LNCaP clone FGC (cell line): ENCODE results near the gene GBP7.

Experiments used
- DNase-seq: peaks from one replicate; pipeline ENCODE4 v3.0.0-alpha.2; 2011; ENCODE audit warnings: low read depth
- H3K4me3 ChIP-seq: 2 replicates; pipeline ENCODE4 v1.5.1; 2011; ENCODE audit warnings: mild to moderate bottlenecking, low read depth, low read length, control low read depth
- TF ChIP-seq, protein P1 (sequence below): IDR thresholded peaks from 2 replicates; pipeline ENCODE4 v1.5.1; 2012; ENCODE audit warnings: mild to moderate bottlenecking; ENCODE audit not compliant: control insufficient read depth, insufficient read depth; ENCODE audit errors: extremely low read depth

GBP7 gene

DNA sequence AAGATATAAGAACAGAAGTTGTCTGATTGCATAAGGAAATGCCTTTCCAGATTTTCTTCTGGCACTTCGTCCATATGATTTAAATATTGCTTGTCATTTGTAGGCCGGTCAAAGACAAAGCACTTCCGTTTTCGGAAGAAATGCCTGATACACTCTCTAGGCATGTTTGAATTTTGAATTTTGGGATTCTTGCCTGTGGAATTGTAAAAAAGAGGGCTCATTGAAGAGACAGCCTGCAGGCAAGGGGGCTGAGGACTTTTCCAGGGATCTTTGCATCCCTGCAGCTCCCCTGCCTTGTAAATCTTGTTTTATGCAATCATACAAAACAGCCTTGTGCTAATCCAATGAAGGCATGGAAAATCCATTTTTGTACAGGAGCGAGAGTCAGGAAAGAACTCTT, 15.5 kb upstream of the GBP7 start:
- H3K4me3 ChIP-seq, result no peak overlapping the region
- DNase-seq, result no peak
- TF ChIP-seq, protein P1, sequence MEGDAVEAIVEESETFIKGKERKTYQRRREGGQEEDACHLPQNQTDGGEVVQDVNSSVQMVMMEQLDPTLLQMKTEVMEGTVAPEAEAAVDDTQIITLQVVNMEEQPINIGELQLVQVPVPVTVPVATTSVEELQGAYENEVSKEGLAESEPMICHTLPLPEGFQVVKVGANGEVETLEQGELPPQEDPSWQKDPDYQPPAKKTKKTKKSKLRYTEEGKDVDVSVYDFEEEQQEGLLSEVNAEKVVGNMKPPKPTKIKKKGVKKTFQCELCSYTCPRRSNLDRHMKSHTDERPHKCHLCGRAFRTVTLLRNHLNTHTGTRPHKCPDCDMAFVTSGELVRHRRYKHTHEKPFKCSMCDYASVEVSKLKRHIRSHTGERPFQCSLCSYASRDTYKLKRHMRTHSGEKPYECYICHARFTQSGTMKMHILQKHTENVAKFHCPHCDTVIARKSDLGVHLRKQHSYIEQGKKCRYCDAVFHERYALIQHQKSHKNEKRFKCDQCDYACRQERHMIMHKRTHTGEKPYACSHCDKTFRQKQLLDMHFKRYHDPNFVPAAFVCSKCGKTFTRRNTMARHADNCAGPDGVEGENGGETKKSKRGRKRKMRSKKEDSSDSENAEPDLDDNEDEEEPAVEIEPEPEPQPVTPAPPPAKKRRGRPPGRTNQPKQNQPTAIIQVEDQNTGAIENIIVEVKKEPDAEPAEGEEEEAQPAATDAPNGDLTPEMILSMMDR, result no peak

- no peak for DNase-seq
- H3K4me3 ChIP-seq, result no peak overlapping the region
- TF ChIP-seq, protein P1, result no peak
Observed at GRCh38 chr1:89190017-89190416, 14.2 kb upstream of the GBP7 start.

DNA sequence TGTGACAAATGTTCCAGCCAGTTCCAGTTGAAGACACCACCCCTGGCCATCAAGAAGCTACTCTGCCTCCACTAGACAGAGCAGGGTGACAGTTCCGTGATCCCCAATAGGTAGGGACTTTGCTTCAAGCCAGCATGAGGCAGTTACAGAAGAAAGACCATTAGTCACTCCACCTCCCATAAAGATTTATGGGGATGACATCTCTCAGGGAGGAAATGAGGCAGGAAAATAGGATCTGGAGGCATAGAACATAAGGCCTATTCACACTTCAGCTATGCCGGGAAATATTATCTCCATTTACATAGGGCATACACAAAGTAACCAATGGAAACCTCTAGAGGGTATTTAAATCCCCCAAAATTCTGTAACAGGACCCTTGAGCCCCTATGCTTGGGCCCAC, 3.5 kb upstream of the GBP7 start:
- TF ChIP-seq, protein P1, result no peak
- no peak for DNase-seq

DNA sequence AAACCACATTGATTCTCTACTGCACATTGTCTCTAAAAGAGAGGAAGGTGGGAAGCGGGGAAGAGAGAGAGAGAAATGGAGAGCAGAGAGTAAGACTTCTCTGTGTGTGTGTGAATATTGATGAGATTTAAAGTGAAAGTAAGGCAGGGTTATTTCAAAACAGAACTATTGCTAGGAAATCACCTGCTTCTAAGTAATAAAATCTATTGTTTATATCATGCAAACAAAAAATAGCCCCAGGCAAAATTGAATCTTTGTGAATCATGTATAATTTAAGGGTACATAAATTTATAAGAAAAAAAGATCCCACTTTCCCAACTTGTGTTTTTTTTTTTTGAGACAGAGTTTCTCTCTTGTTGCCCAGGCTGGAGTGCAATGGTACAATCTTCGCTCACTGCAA, 1.2 kb upstream of the GBP7 start:
- TF ChIP-seq, protein P1, result no peak
- DNase-seq, result no peak
- no peak overlapping the region for H3K4me3 ChIP-seq

More for the DNA sequence above, 3.5 kb upstream of the GBP7 start:
- H3K4me3 ChIP-seq, result no peak overlapping the region

DNA sequence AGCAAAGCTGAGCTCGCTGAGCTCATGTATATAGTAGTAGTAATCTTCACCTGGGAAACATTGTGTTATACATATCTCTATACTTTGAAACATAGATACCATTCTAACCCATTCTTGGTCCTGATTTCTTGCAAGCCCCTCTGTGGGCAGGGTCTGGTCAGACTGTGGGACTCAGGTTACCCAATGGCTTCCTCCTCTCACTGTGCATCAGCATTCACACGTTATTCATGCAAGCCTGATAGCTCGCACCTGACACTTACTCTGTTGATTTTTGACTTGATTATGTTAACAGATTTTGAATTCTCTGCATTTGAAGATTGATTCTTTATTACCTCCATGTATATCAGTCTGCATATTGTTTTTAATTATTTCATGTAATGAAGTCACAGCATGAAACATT, 1.3 kb downstream of the GBP7 start:
- TF ChIP-seq, protein P1, result no peak

GRCh38 chr1:89172468-89173143, 3.2 kb downstream of the GBP7 start:
- DNase-seq, result no peak
- TF ChIP-seq, protein P1, result no peak
- no peak overlapping the region for H3K4me3 ChIP-seq

More for the DNA sequence above, 1.3 kb downstream of the GBP7 start:
- no peak for DNase-seq
- H3K4me3 ChIP-seq, result no peak overlapping the region

- no peak for DNase-seq
- H3K4me3 ChIP-seq, result no peak overlapping the region
- TF ChIP-seq, protein P1, result no peak
Observed at GRCh38 chr1:89171067-89171438, 4.8 kb downstream of the GBP7 start.
